GM12864 (cell line): Measurements from ENCODE around the gene ANKS1B.

Experiments
- DNase-seq: peaks from one replicate; pipeline ENCODE4 v3.0.0-alpha.2; 2011; ENCODE audit warnings: low read depth
- H3K4me3 ChIP-seq: 2 replicates; pipeline ENCODE4 v1.5.1; 2011; ENCODE audit warnings: mild to moderate bottlenecking, low read depth, low read length, control low read depth
- TF ChIP-seq, protein P1 (sequence below): IDR thresholded peaks from 2 replicates; pipeline ENCODE4 v1.5.1; 2011; ENCODE audit warnings: low read depth, mild to moderate bottlenecking, moderate library complexity, low read length, control low read depth, inconsistent platforms; ENCODE audit errors: missing control alignments

ANKS1B gene

DNA sequence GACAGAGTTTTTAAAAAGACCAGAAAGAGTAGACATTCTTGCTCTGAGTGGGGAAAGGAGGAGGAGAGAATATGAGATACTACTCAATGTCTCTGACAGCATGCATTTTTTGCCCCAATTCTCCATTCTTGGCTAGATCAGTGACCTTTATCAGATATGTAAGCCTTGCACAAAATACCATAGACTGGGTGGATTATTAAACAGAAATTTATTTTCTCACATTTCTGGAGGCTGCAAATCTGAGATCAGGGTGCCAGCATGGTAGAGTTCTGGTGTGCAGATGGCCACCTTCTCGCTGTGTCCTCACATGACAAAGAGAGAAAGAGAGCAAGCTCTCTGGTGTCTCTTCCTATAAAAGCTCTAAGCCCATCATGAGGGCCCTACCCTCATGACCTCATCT lies 38.6 kb downstream of the ANKS1B start:
- no peak overlapping the region for H3K4me3 ChIP-seq
- no peak for DNase-seq
- TF ChIP-seq, protein P1, sequence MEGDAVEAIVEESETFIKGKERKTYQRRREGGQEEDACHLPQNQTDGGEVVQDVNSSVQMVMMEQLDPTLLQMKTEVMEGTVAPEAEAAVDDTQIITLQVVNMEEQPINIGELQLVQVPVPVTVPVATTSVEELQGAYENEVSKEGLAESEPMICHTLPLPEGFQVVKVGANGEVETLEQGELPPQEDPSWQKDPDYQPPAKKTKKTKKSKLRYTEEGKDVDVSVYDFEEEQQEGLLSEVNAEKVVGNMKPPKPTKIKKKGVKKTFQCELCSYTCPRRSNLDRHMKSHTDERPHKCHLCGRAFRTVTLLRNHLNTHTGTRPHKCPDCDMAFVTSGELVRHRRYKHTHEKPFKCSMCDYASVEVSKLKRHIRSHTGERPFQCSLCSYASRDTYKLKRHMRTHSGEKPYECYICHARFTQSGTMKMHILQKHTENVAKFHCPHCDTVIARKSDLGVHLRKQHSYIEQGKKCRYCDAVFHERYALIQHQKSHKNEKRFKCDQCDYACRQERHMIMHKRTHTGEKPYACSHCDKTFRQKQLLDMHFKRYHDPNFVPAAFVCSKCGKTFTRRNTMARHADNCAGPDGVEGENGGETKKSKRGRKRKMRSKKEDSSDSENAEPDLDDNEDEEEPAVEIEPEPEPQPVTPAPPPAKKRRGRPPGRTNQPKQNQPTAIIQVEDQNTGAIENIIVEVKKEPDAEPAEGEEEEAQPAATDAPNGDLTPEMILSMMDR = no peak

GRCh38 chr12:99935608-99936007 lies 49.1 kb downstream of the ANKS1B start:
- DNase-seq = no peak
- TF ChIP-seq, protein P1 = no peak
- H3K4me3 ChIP-seq = no peak overlapping the region

- no peak overlapping the region for H3K4me3 ChIP-seq
- TF ChIP-seq, protein P1 = no peak
- DNase-seq = no peak
These were observed 58.1 kb downstream of the ANKS1B start for GRCh38 chr12:99926511-99927169.

GRCh38 chr12:99920353-99920960 lies 64.3 kb downstream of the ANKS1B start:
- TF ChIP-seq, protein P1 = no peak
- DNase-seq = no peak
- H3K4me3 ChIP-seq = no peak overlapping the region

DNA sequence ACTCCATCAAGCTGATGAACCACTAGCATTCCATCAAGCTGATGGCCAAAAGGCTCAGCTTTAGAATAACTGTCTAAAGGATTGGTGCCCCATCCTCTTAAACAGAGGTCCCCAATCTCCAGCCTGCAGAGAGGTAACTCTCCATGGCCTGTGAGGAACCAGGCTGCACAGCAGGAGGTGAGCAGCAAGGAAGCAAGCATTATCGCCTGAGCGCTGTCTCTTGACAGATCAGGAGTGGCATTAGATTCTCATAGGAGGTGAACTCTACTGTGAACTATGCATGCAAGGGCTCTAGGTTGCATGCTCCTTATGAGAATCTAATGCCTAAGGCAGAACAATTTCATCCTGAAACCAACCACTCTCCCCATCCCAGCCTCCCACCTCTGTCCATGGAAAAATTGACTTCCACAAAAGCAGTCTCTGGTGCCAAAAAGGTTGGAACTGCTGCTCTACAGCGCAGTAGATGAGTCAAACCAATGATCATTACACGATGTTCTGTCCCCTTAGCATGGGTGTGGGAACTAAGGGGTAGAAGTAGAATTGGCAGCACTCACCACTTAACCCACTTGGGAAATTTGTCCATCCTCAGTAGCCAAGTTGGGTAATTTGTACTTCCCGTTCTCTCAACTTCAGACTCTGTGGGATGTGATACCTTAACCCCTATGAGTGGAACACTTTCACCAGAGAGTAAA lies 66.9 kb downstream of the ANKS1B start:
- H3K4me3 ChIP-seq = no peak overlapping the region
- DNase-seq = no peak
- TF ChIP-seq, protein P1 = no peak

DNA sequence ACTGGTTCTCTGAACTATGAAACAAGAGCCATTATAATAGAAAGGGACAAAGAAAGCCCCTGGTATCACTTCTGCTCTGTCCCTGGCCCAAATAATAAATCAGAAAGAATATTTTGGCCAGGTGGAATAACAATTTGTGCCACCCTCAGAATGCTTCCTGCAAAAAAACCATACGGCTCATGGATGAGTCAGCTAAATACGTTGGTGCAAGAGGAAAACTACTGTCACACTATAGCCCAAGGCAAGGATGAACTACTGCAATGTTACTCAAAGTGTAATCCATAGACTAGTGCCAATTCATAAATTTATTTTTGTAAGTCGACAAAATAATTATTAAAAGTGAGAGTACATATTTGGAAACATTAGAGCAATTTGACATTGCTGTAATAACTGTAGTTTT lies 68.2 kb downstream of the ANKS1B start:
- TF ChIP-seq, protein P1 = no peak
- no peak overlapping the region for H3K4me3 ChIP-seq
- DNase-seq = no peak
